Measurements from ENCODE around the gene CCNE1. TPM values are rescaled to one million over a fixed set of nuclear protein-coding genes. Genes with fewer than 3 reads are reported as not detected.

The CCNE1 gene
- total RNA-seq, 1 experiment from 2014 or later: 26.4 TPM

DNA sequence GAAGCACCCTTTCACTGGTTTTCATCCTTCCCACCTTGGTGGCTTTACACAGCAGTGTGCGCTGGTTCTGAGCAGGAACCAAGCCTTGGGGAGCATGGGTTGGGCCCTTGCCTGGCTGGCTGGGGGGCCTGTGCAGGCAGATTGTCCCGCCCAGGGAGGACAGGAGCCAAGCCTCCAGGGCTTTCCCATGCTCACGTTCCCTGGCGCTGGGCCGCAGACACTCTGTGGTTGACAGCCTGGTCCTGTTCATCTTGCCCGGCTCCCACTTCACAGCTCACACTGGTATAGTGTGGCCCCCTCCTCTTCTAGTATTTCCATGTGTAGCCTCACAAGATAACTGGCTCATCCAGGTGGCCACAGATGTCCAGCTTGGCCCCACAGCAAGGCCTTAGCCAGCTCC is 4.6 kb upstream of the CCNE1 start:
- intact Hi-C loops (cut with micrococcal nuclease; ENCODE audit: unreplicated experiment): no loop called here
- Histone ChIP-seq H3K27ac (ENCODE audit: low read length) (no peak overlapping the region), H3K36me3 (ENCODE audit: control insufficient read depth, insufficient read depth, low read length) (no peaks in the 10 kb centered on the region), H3K4me3 (ENCODE audit: low read depth in 2 of 2, low read length in 2 of 2) (no peak overlapping the region), H3K27me3 (ENCODE audit: control insufficient read depth, insufficient read depth, low read length) (no peaks in the 10 kb centered on the region), H3K9me3 (ENCODE audit: control insufficient read depth, insufficient read depth, low read depth, low read length) (no peaks in the 10 kb centered on the region), H3K4me1 (ENCODE audit: control insufficient read depth, insufficient read depth, low read length) (peaks cover 8% of the 10 kb centered on the region)
- in situ Hi-C loops (cut with HindIII; ENCODE audit: low pct_unique_long_range_greater_than_20kb, low sequenced_read_pairs): no loop called here
- no peak for TF ChIP-seq TCF7L2 (IDR thresholded peaks at IDR 0.05; ENCODE audit: low read depth, low read length)
- no TSS peak for BruUV-seq (replicated peaks)
- DNase-seq (ENCODE audit: low read depth, low spot score) (no peak), ATAC-seq (no peak)
- POLR2A ChIA-PET: interaction anchor here (0.7 kb wide), 1 partner anchor 11 kb away, joined by 18 read pairs; no protein-coding TSS in a partner anchor
- CTCF ChIA-PET: no interaction called here

DNA sequence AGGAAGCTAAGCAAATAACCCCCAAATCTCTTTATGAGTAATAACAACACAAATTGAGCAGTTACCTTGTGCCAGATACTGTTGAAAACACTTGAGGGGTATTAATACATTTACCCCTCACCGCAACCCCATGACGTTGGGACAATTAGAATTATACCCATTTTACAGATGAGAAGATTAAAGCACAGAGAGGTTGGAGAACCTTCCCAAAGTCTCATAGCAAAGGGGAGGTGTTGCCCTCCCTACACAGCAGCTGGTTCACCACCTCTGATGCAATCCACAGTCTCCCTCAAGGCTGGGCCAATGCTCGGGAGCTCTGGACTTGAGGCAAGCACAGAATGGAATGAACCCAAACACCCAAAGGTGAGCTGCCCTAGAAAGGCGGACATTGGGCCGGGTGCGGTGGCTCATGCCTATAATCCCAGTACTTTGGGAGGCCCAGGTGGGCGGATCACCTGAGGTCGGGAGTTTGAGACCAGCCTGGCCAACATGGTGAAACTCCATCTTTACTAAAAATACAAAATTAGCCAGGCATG is 3.9 kb upstream of the CCNE1 start:
- CTCF ChIA-PET: no interaction called here
- BruUV-seq (replicated peaks): no TSS peak

DNA sequence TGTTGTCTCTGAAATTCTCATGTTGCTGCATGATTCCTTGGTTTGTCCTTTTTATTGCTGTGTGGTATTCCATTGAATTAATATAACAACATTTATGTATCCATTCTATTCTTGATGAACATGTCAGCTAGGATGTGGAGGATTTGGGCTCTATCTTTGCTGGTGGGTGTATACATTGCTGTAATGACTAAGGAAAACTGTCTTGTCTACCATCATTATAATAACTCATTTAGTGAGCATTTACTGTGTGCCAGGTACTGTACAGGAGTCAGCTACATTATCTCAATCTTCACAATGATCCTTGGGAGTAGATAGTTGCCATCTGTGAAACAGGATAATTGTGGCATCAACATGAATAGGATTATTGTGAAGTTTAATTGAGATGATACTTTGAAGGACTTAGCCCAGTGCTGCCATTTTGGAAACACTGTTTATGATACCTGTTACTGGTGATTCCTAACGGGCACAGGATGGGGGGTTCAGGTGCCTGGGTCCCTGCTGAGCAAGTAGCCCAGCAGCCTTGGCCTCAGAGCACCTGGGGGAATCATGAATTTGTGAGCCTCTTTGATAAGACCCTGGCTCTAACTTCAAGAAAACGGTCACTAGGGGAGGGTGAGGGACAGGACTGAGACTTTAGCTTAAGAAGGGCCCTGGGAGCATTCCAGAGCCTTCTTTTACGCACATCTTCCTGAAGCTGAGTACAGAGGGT is 1.8 kb upstream of the CCNE1 start:
- ChIA-PET CTCF (no interaction called here), POLR2A (no interaction called here)
- BruUV-seq (replicated peaks): no TSS peak
- DNase-seq (ENCODE audit: low read depth, low spot score): no peak
- ATAC-seq: no peak
- TF ChIP-seq SIN3A (IDR thresholded peaks at IDR 0.05; ENCODE audit: borderline replicate concordance, insufficient read depth, low read depth, low read length) (no peak), POLR2AphosphoS5 (IDR thresholded peaks at IDR 0.05; ENCODE audit: low read depth, low read length) (no peak), TCF7L2 (IDR thresholded peaks at IDR 0.05; ENCODE audit: low read depth, low read length) (no peak)
- TF ChIP-seq, protein P1, sequence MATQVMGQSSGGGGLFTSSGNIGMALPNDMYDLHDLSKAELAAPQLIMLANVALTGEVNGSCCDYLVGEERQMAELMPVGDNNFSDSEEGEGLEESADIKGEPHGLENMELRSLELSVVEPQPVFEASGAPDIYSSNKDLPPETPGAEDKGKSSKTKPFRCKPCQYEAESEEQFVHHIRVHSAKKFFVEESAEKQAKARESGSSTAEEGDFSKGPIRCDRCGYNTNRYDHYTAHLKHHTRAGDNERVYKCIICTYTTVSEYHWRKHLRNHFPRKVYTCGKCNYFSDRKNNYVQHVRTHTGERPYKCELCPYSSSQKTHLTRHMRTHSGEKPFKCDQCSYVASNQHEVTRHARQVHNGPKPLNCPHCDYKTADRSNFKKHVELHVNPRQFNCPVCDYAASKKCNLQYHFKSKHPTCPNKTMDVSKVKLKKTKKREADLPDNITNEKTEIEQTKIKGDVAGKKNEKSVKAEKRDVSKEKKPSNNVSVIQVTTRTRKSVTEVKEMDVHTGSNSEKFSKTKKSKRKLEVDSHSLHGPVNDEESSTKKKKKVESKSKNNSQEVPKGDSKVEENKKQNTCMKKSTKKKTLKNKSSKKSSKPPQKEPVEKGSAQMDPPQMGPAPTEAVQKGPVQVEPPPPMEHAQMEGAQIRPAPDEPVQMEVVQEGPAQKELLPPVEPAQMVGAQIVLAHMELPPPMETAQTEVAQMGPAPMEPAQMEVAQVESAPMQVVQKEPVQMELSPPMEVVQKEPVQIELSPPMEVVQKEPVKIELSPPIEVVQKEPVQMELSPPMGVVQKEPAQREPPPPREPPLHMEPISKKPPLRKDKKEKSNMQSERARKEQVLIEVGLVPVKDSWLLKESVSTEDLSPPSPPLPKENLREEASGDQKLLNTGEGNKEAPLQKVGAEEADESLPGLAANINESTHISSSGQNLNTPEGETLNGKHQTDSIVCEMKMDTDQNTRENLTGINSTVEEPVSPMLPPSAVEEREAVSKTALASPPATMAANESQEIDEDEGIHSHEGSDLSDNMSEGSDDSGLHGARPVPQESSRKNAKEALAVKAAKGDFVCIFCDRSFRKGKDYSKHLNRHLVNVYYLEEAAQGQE (IDR thresholded peaks at IDR 0.05; ENCODE audit: insufficient read depth in 1 of 2, low read depth in 2 of 2, low read length in 1 of 2): no peak
- TF ChIP-seq, protein P2, sequence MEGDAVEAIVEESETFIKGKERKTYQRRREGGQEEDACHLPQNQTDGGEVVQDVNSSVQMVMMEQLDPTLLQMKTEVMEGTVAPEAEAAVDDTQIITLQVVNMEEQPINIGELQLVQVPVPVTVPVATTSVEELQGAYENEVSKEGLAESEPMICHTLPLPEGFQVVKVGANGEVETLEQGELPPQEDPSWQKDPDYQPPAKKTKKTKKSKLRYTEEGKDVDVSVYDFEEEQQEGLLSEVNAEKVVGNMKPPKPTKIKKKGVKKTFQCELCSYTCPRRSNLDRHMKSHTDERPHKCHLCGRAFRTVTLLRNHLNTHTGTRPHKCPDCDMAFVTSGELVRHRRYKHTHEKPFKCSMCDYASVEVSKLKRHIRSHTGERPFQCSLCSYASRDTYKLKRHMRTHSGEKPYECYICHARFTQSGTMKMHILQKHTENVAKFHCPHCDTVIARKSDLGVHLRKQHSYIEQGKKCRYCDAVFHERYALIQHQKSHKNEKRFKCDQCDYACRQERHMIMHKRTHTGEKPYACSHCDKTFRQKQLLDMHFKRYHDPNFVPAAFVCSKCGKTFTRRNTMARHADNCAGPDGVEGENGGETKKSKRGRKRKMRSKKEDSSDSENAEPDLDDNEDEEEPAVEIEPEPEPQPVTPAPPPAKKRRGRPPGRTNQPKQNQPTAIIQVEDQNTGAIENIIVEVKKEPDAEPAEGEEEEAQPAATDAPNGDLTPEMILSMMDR (IDR thresholded peaks at IDR 0.05): no peak
- no peaks in the 10 kb centered on the region; the same call in 1 of the 2 replicates for H3K36me3 ChIP-seq (ENCODE audit: control insufficient read depth, insufficient read depth, low read length)
- intact Hi-C loops (cut with micrococcal nuclease; ENCODE audit: unreplicated experiment): no loop called here
- in situ Hi-C loops (cut with HindIII; ENCODE audit: low pct_unique_long_range_greater_than_20kb, low sequenced_read_pairs): no loop called here
- peak overlapping the region in 1 of 2 experiments; percentile 66; a peak in 1 of 4 replicates for H3K4me3 ChIP-seq (ENCODE audit: low read depth in 2 of 2, low read length in 2 of 2)
- H3K27me3 ChIP-seq (ENCODE audit: control insufficient read depth, insufficient read depth, low read length): no peaks in the 10 kb centered on the region
- H3K27ac ChIP-seq (ENCODE audit: low read length): peak overlapping the region; percentile 94
- H3K9me3 ChIP-seq (ENCODE audit: control insufficient read depth, insufficient read depth, low read depth, low read length): no peaks in the 10 kb centered on the region
- peaks cover 13% of the 10 kb centered on the region for H3K4me1 ChIP-seq (ENCODE audit: control insufficient read depth, insufficient read depth, low read length)

More for the DNA sequence above, 3.9 kb upstream of the CCNE1 start:
- TF ChIP-seq TCF7L2 (IDR thresholded peaks at IDR 0.05; ENCODE audit: low read depth, low read length) (no peak), POLR2AphosphoS5 (IDR thresholded peaks at IDR 0.05; ENCODE audit: low read depth, low read length) (no peak), SIN3A (IDR thresholded peaks at IDR 0.05; ENCODE audit: borderline replicate concordance, insufficient read depth, low read depth, low read length) (no peak)
- TF ChIP-seq, protein P1 (IDR thresholded peaks at IDR 0.05; ENCODE audit: insufficient read depth in 1 of 2, low read depth in 2 of 2, low read length in 1 of 2): no peak
- Histone ChIP-seq H3K4me1 (ENCODE audit: control insufficient read depth, insufficient read depth, low read length) (peaks cover 10% of the 10 kb centered on the region), H3K4me3 (ENCODE audit: low read depth in 2 of 2, low read length in 2 of 2) (no peak overlapping the region), H3K36me3 (ENCODE audit: control insufficient read depth, insufficient read depth, low read length) (no peaks in the 10 kb centered on the region), H3K9me3 (ENCODE audit: control insufficient read depth, insufficient read depth, low read depth, low read length) (no peaks in the 10 kb centered on the region), H3K27ac (ENCODE audit: low read length) (no peak overlapping the region), H3K27me3 (ENCODE audit: control insufficient read depth, insufficient read depth, low read length) (no peaks in the 10 kb centered on the region)
- intact Hi-C loops (cut with micrococcal nuclease; ENCODE audit: unreplicated experiment) (no loop called here), in situ Hi-C loops (cut with HindIII; ENCODE audit: low pct_unique_long_range_greater_than_20kb, low sequenced_read_pairs) (no loop called here)
- POLR2A ChIA-PET: no interaction called here
- ATAC-seq: no peak
- DNase-seq (ENCODE audit: low read depth, low spot score): no peak
